Heart left ventricle (tissue), 13 donors: ENCODE data around the gene PPIB.

Experiments
- CTCF ChIP-seq, 12 donors: fragments of 200-600 bp; sonication (generic) in 4 of 12; IDR thresholded peaks; one replicate each; pipeline versions ENCODE4 v1.5.0 to v1.8.0; 2018 to 2022; ENCODE audit warnings: antibody characterized with exemption in 12 of 12, mild to moderate bottlenecking in 5 of 12
- POLR2A ChIP-seq, 2 donors: fragments of 450-650 bp; IDR thresholded peaks; one replicate each; pipeline ENCODE4 v1.6.1; 2017; ENCODE audit warnings: antibody characterized with exemption in 2 of 2, mild to moderate bottlenecking in 2 of 2, moderate library complexity in 2 of 2
- donor health status: ischemic (EF 13 %, LVEDD 7.1; RV severe dilation, severe dysfunction).
- donor health status: DM: no; HTN: yes; CAD: no.
- donor health status: DM: no; HTN: no; CAD: no.
- donor health status: ischemic (EF 25% LVEDD 6.9; RV normal size, moderate dysfunction).
- donor health status: ischemic (EF 25% LVEDD 5.7; RV mildly dilated, moderate dysfunction).
- donor health status: ischemic (EF 35%, LVEDD 5.7; RV mildly dilated, moderate dysfunction).
- donor health status: nonischemic (EF 11% LVEDD 7.7; RV severe dilation, severe dysfunction).
- donor health status: DM: yes; HTN: yes; CAD: no.
- donor health status: PGD.
- donor health status: ischemic (EF 29% LVEDD 5.4; RV normal size, mild dysfunction).
- donor health status: nonischemic (EF 23%, LVEDD 6.1; RV moderate dilation, normal function).

GRCh38 chr15:64121614-64122013 is 41.2 kb downstream of the PPIB start:
- TF ChIP-seq POLR2A (IDR thresholded peaks at IDR 0.05) (no peak), CTCF (IDR thresholded peaks at IDR 0.05) (no peak)
